Thyroid gland (tissue), 4 donors: ENCODE data around the gene PPP2R3A.

Source experiments
- CTCF ChIP-seq, 6 experiments: fragments of 200-600 bp in 3 of 6; fragments of 450-650 bp in 3 of 6; sonication (generic) in 3 of 6; IDR thresholded peaks; one replicate each; pipeline ENCODE4 v1.5.1; 2016 to 2019; ENCODE audit warnings: antibody characterized with exemption in 6 of 6, mild to moderate bottlenecking in 2 of 6, inconsistent platforms in 1 of 6, moderate library complexity in 1 of 6
- POLR2A ChIP-seq, 2 donors: fragments of 450-650 bp; IDR thresholded peaks; one replicate each; pipeline ENCODE4 v1.6.1; 2017; ENCODE audit warnings: antibody characterized with exemption in 2 of 2, mild to moderate bottlenecking in 2 of 2, moderate library complexity in 1 of 2

- no peak for TF ChIP-seq CTCF (IDR thresholded peaks at IDR 0.05)
- TF ChIP-seq POLR2A (IDR thresholded peaks at IDR 0.05), result no peak
Observed at GRCh38 chr3:135980343-135980742, 14.8 kb downstream of the PPP2R3A start.
